ENCODE data around the gene HGFAC.

Gene HGFAC

GRCh38 chr4:3441501-3442459 is at the start of gene HGFAC:
Gene HGFAC (plus strand): TSS chr4:3441968. CDS start chr4:3442002, 34 bp downstream.
- no peak for TF ChIP-seq CTCF (IDR thresholded peaks at IDR 0.05; ENCODE audit: low read length, missing control alignments)
- DNase-seq (ENCODE audit: low read depth) = no peak
- H3K4me3 ChIP-seq (replicated peaks; ENCODE audit: low read depth, low read length) = no peak within 1 kb of the TSS

- TF ChIP-seq CTCF (IDR thresholded peaks at IDR 0.05; ENCODE audit: low read length, missing control alignments) = no peak
- DNase-seq (ENCODE audit: low read depth) = no peak
- H3K4me3 ChIP-seq (replicated peaks; ENCODE audit: low read depth, low read length) = no peak overlapping the region
Observed at GRCh38 chr4:3392321-3392720, 49.4 kb upstream of the HGFAC start.

- TF ChIP-seq CTCF (IDR thresholded peaks at IDR 0.05; ENCODE audit: low read length, missing control alignments) = no peak
- DNase-seq (ENCODE audit: low read depth) = no peak
- no peak overlapping the region for H3K4me3 ChIP-seq (replicated peaks; ENCODE audit: low read depth, low read length)
Observed at GRCh38 chr4:3393171-3393570, 48.6 kb upstream of the HGFAC start.

GRCh38 chr4:3396600-3396999 is 45.2 kb upstream of the HGFAC start:
- TF ChIP-seq CTCF (IDR thresholded peaks at IDR 0.05; ENCODE audit: low read length, missing control alignments) = no peak
- no peak for DNase-seq (ENCODE audit: low read depth)
- H3K4me3 ChIP-seq (replicated peaks; ENCODE audit: low read depth, low read length) = no peak overlapping the region

- no peak for TF ChIP-seq CTCF (IDR thresholded peaks at IDR 0.05; ENCODE audit: low read length, missing control alignments)
Observed at GRCh38 chr4:3397128-3397527, 44.6 kb upstream of the HGFAC start.

GRCh38 chr4:3399277-3400194 is 42.2 kb upstream of the HGFAC start:
- no peak for TF ChIP-seq CTCF (IDR thresholded peaks at IDR 0.05; ENCODE audit: low read length, missing control alignments)
- H3K4me3 ChIP-seq (replicated peaks; ENCODE audit: low read depth, low read length) = no peak overlapping the region
- DNase-seq (ENCODE audit: low read depth) = no peak

More at GRCh38 chr4:3397128-3397527, 44.6 kb upstream of the HGFAC start:
- H3K4me3 ChIP-seq (replicated peaks; ENCODE audit: low read depth, low read length) = no peak overlapping the region
- DNase-seq (ENCODE audit: low read depth) = no peak

Measured in fibroblast of pulmonary artery (primary cell).